CD14-positive monocyte (primary cell): ENCODE data around the gene OR5M11. TPM values are rescaled to one million over a fixed set of nuclear protein-coding genes. Genes with fewer than 3 reads are reported as not detected.
"Not testable (repeated sequence)": the region's sequence is repeated elsewhere in the genome, so short reads cannot be mapped to it uniquely, and the experiment has no call there.

Experiments
- DNase-seq, 3 donors: peaks; one replicate each; pipeline ENCODE4 v3.0.0-alpha.2; 2011 to 2022
- H2AFZ ChIP-seq: 2 replicates; pipeline ENCODE4 v1.6.0; 2012; ENCODE audit warnings: mild to moderate bottlenecking, low read depth, low read length, inconsistent platforms; ENCODE audit not compliant: insufficient read depth, poor library complexity, severe bottlenecking
- H3K27ac ChIP-seq, 2 donors: 1 replicate in 1 of 2; 2 replicates in 1 of 2; pipeline ENCODE4 v1.5.1; 2012 to 2013; ENCODE audit warnings: low read length in 2 of 2, control low read depth in 1 of 2, inconsistent platforms in 1 of 2, low read depth in 1 of 2, mild to moderate bottlenecking in 1 of 2
- H3K27me3 ChIP-seq, 2 donors: one replicate each; pipeline versions ENCODE4 v1.6.0 to v1.6.1; 2011 to 2013; ENCODE audit warnings: low read length in 2 of 2; ENCODE audit not compliant: control insufficient read depth in 2 of 2, insufficient read depth in 2 of 2
- H3K36me3 ChIP-seq, 2 donors: replicated peaks in 1 of 2; 1 replicate in 1 of 2; 2 replicates in 1 of 2; pipeline versions ENCODE4 v1.5.1 to v1.6.1; 2012 to 2013; ENCODE audit warnings: low read length in 2 of 2, control low read depth in 1 of 2, inconsistent platforms in 1 of 2, mild to moderate bottlenecking in 1 of 2; ENCODE audit not compliant: insufficient read depth in 2 of 2, control insufficient read depth in 1 of 2
- H3K4me1 ChIP-seq, 2 donors: 1 replicate in 1 of 2; 2 replicates in 1 of 2; pipeline versions ENCODE4 v1.5.1 to v1.6.1; 2012 to 2013; ENCODE audit warnings: low read length in 2 of 2, control low read depth in 1 of 2, inconsistent platforms in 1 of 2, mild to moderate bottlenecking in 1 of 2, moderate library complexity in 1 of 2; ENCODE audit not compliant: insufficient read depth in 2 of 2, control insufficient read depth in 1 of 2
- H3K4me2 ChIP-seq: replicated peaks from 2 replicates; pipeline ENCODE3; 2012; ENCODE audit warnings: low read length, moderate library complexity, mild to moderate bottlenecking; ENCODE audit not compliant: poor library complexity, severe bottlenecking; ENCODE audit errors: extremely low read depth
- H3K4me3 ChIP-seq, 3 experiments: fragments of 200-600 bp in 1 of 3; sonication (generic) in 1 of 3; replicated peaks in 1 of 3; 1 replicate in 2 of 3; 2 replicates in 1 of 3; pipeline ENCODE4 v1.5.1; 2011 to 2013; ENCODE audit warnings: low read length in 3 of 3, mild to moderate bottlenecking in 3 of 3, control low read depth in 2 of 3, low read depth in 2 of 3, inconsistent platforms in 1 of 3, moderate library complexity in 1 of 3
- H3K79me2 ChIP-seq: 2 replicates; pipeline ENCODE4 v1.6.0; 2012; ENCODE audit warnings: mild to moderate bottlenecking, control low read depth, inconsistent platforms, low read length, moderate library complexity; ENCODE audit not compliant: insufficient read depth
- H3K9ac ChIP-seq: 2 replicates; pipeline ENCODE4 v1.6.0; 2017; ENCODE audit warnings: low read length, mild to moderate bottlenecking; ENCODE audit not compliant: insufficient read depth, poor library complexity, severe bottlenecking
- H3K9me3 ChIP-seq, 2 donors: replicated peaks in 1 of 2; 1 replicate in 1 of 2; 2 replicates in 1 of 2; pipeline versions ENCODE4 v1.5.1 to v1.6.1; 2012 to 2013; ENCODE audit warnings: low read length in 2 of 2, control low read depth in 1 of 2; ENCODE audit not compliant: control insufficient read depth in 1 of 2, insufficient read depth in 1 of 2
- H4K20me1 ChIP-seq: 2 replicates; pipeline ENCODE4 v1.6.0; 2012; ENCODE audit warnings: mild to moderate bottlenecking, low read length, control low read depth, moderate library complexity; ENCODE audit not compliant: insufficient read depth
- H3K27ac Mint-ChIP-seq, 7 donors: one replicate each; pipeline ENCODE4 v1.8.0; 2020; ENCODE audit warnings: mild to moderate bottlenecking in 7 of 7, mixed read lengths in 7 of 7, moderate library complexity in 6 of 7, inconsistent platforms in 2 of 7
- H3K27me3 Mint-ChIP-seq, 3 donors: one replicate each; pipeline ENCODE4 v1.8.0; 2021 to 2022; ENCODE audit warnings: low read depth in 3 of 3, mild to moderate bottlenecking in 3 of 3, mixed read lengths in 3 of 3, moderate library complexity in 3 of 3, inconsistent platforms in 1 of 3
- H3K36me3 Mint-ChIP-seq, 2 donors: one replicate each; pipeline ENCODE4 v1.8.0; 2020; ENCODE audit warnings: mixed read lengths in 2 of 2, inconsistent platforms in 1 of 2, mild to moderate bottlenecking in 1 of 2
- H3K4me1 Mint-ChIP-seq: one replicate; pipeline ENCODE4 v1.8.0; 2020; ENCODE audit warnings: mild to moderate bottlenecking, mixed read lengths
- H3K4me3 Mint-ChIP-seq, 2 donors: one replicate each; pipeline ENCODE4 v1.8.0; 2020; ENCODE audit warnings: mild to moderate bottlenecking in 2 of 2, mixed read lengths in 2 of 2, moderate library complexity in 1 of 2
- H3K9me3 Mint-ChIP-seq, 7 donors: one replicate each; pipeline ENCODE4 v1.8.0; 2020 to 2022; ENCODE audit warnings: mixed read lengths in 7 of 7, mild to moderate bottlenecking in 6 of 7, moderate library complexity in 6 of 7, inconsistent platforms in 2 of 7
- CTCF ChIP-seq: fragments of 200-600 bp; IDR thresholded peaks from one replicate; pipeline ENCODE4 v1.8.0; 2022; ENCODE audit warnings: antibody characterized with exemption, mild to moderate bottlenecking
- WGBS: methylation state at CpG from one replicate; pipeline ENCODE4 v1.1.5; 2013; ENCODE audit warnings: missing lambda C conversion rate; ENCODE audit not compliant: insufficient coverage; 5-methylcytosine and 5-hydroxymethylcytosine counted together
- intact Hi-C, 2 donors: fragments of 100-400 bp; cut with micrococcal nuclease; formaldehyde crosslinking; loops; one replicate each; pipeline versions ENCODE4 v1.15.0 to v1.15.1; 2023
- polyA plus RNA-seq, 3 donors: library from polyadenylated mRNA; depleted of rRNA in 1 of 3; unstranded in 2 of 3; stranded (reverse) in 1 of 3; fragments of 300-500 nt in 2 of 3; fragments of >200 nt in 1 of 3; fragmentation: Illumina TruSeq in 2 of 3; gene quantifications; 1 replicate in 2 of 3; 2 replicates in 1 of 3; pipeline ENCODE4 v1.2.3, GENCODE V29; 2012 to 2021

Gene OR5M11
- polyA plus RNA-seq, 3 donors = not detected

DNA sequence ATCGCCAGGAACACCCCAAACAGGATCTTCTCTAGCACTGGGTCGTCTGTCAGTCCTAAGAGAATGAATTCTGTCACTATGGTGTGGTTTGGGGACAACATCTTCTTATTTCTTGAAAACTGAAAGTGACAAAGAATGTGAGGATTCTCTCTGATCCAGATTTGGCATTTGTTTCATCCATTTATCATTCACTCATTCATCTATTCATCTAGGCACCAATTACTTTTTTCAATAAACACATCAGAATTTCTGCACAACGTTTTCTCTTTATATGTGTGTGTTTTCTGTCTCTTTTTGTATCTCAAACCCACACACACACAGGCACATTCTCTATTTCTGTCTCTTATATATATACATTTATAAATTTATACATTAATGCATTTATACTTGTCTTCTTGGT, 34.6 kb upstream of the OR5M11 start, which contains the start of gene OR5M10:
Gene OR5M10 (minus strand): TSS at position 101 of the 400 bp plus-strand sequence. CDS start 0 bp downstream, at position 101.
- no peaks in the 10 kb centered on the region for H3K4me1 ChIP-seq
- H3K36me3 ChIP-seq = no peaks in the 10 kb centered on the region
- Mint-ChIP-seq H3K27me3 (no peaks in the 10 kb centered on the region), H3K27ac (peak within 1 kb of the TSS in 1 of 7 donors; percentile 46), H3K9me3 (peaks cover 0 to 5% (median 2%) of the 10 kb centered on the region in 7 donors), H3K36me3 (no peaks in the 10 kb centered on the region), H3K4me1 (no peaks in the 10 kb centered on the region), H3K4me3 (no peak within 1 kb of the TSS)
- H3K4me2 ChIP-seq = no peak within 1 kb of the TSS
- H3K27me3 ChIP-seq = no peaks in the 10 kb centered on the region
- no CpG with 5 or more reads among the region's 3 CpGs for WGBS
- H3K27ac ChIP-seq = no peak within 1 kb of the TSS
- no peak for TF ChIP-seq CTCF
- H3K9ac ChIP-seq = no peak within 1 kb of the TSS
- H3K79me2 ChIP-seq = no peaks in the 10 kb centered on the region
- H3K9me3 ChIP-seq = peaks cover 3 to 4% of the 10 kb centered on the region in 2 donors
- no peak within 1 kb of the TSS for H3K4me3 ChIP-seq
- intact Hi-C loops = no loop called here
- no peak for DNase-seq
- H4K20me1 ChIP-seq = no peaks in the 10 kb centered on the region
- no peak within 1 kb of the TSS for H2AFZ ChIP-seq

GRCh38 chr11:56558574-56558973, 15.5 kb upstream of the OR5M11 start:
- TF ChIP-seq CTCF = no peak
- Histone ChIP-seq H3K9ac (no peak overlapping the region), H3K9me3 (peaks cover 12 to 38% of the 10 kb centered on the region in 2 donors), H3K79me2 (no peaks in the 10 kb centered on the region), H3K4me3 (no peak overlapping the region), H3K4me1 (no peaks in the 10 kb centered on the region), H3K27me3 (no peaks in the 10 kb centered on the region), H2AFZ (no peak overlapping the region), H3K27ac (no peak overlapping the region), H3K4me2 (no peak overlapping the region), H3K36me3 (no peaks in the 10 kb centered on the region), H4K20me1 (no peaks in the 10 kb centered on the region)
- Mint-ChIP-seq H3K4me1 (no peaks in the 10 kb centered on the region), H3K36me3 (no peaks in the 10 kb centered on the region), H3K4me3 (no peak overlapping the region), H3K27ac (no peak overlapping the region), H3K27me3 (peaks cover 0 to 2% (median 0%) of the 10 kb centered on the region in 3 donors), H3K9me3 (peaks cover 5 to 27% (median 15%) of the 10 kb centered on the region in 7 donors)
- WGBS = 83% methylated on average over 1 of the region's 6 CpGs
- no peak for DNase-seq
- intact Hi-C loops = no loop called here

- 97% methylated on average over 6 of the region's 13 CpGs for WGBS
- H3K9me3 ChIP-seq = peaks cover 3 to 14% of the 10 kb centered on the region in 2 donors
- H2AFZ ChIP-seq, H3K27ac ChIP-seq, H3K4me1 ChIP-seq, H3K4me3 ChIP-seq, H3K27me3 ChIP-seq, DNase-seq, H3K4me2 ChIP-seq, H3K27me3 Mint-ChIP-seq, H3K79me2 ChIP-seq, H4K20me1 ChIP-seq, H3K4me3 Mint-ChIP-seq, H3K27ac Mint-ChIP-seq, H3K36me3 Mint-ChIP-seq, H3K36me3 ChIP-seq, H3K4me1 Mint-ChIP-seq, H3K9ac ChIP-seq, intact Hi-C loops: not testable (repeated sequence)
- H3K9me3 Mint-ChIP-seq = peaks cover 9 to 22% (median 12%) of the 10 kb centered on the region in 7 donors
Measured at GRCh38 chr11:56554691-56555090, 11.6 kb upstream of the OR5M11 start.
